Dedifferentiated amniotic fluid mesenchymal stem cell (primary cell): ENCODE measurements around the gene TIMELESS.
"Not testable (repeated sequence)": the region's sequence is repeated elsewhere in the genome, so short reads cannot be mapped to it uniquely, and the experiment has no call there.

Source experiments
- DNase-seq: peaks from one replicate; pipeline ENCODE4 v3.0.0-alpha.2; 2016; ENCODE audit errors: extremely low spot score

The TIMELESS gene

DNA sequence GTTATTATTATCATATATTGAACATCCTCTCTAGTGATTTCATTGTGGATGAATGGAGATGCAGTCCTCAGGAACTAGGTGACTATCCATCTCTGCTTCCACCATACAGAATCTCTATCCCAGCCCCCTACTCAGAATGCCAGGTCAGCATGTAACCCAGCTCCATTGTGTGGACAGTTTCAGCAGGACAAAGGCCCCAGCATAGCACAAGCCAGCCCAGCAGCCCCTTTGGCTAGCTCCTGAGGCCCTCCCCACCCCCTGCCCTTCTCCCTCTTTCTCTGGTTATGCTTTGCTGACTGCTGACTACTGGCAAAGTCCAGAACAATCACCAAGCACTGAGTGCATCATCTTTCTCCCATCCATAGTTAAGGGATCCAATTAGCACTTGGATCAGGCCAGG, 13.3 kb upstream of the TIMELESS start:
- DNase-seq = no peak

DNA sequence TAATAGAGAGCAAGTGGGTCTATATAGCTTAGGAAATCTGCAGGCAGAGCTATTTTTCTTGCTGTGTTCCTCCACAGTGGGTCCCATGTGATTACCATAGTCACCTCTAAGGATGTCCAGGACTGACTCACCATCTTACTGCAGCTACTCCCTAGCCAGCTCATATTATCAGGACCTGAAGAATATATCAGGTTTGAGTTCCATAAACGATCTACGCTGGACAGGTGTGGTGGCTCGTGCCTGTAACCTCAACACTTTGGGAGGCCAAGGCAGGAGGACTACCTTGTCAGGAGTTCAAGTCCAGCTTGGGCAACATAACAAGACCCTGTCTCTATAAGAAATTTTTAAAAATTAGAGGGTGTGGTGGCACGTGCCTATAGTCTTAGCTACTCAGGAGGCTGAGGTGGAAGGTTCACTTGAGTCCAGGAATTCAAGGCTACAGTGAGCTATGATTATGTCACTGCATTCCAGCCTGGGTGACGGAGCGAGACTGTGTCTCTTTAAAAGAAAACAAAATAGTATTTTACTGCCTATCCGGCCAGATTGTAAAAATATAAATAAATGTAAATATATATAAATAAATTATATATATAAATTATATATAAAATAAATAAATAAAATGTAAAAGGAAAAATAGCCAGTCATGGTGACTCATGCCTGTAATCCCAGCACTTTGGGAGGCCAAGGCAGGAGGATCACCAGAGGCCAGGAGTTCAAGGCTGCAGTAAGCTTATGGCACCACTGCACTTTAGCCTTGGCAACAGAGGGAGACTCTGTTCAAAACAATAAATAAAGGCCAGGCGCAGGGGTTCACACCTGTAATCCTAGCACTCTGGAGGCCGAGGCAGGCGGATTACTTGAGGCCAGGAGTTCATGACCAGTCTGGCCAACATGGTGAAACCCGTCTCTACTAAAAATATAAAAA, 12.3 kb upstream of the TIMELESS start:
- DNase-seq = no peak

DNA sequence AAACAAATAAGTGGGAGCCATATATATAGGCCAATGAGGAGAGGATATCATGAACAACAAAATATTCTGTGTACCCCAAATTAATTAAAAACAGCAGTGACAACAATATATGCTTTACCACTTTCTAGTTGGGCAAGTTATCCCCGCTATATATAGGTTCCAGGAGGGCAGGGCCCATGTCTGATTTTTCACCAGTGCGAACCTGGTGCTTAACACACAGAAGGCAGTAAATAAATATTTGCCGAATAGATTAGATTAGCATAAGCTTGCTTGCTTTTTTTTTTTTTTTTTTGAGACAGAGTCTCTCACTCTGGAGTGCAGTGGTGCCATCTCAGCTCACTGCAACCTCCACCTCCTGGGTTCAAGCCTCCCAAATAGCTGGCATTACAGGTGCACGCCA, 8.6 kb upstream of the TIMELESS start:
- no peak for DNase-seq

DNA sequence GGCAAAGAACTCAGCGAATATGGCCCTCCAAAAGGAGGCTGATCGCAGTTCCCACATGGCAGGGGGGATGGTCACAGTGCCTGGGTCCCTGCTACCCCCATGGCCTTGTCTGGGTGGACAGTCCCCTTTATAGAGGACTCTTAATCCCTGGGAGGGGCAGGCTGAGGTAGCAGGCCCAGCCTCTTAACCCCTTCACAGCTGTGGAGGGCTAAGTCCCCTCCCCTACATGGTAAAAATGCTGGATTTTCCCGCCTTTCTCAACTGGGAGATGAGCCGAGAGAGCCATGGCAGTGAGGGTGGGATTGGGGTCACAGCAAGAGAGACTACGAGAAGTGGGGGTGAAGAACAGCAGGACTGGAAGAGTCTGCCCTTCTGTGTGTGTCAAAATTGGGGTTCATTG, 5.3 kb upstream of the TIMELESS start, which contains the start of gene MIP:
Gene MIP, minus strand, starts transcription at position 101 of the 400 bp plus-strand sequence. Its CDS starts 44 bp downstream, at position 57.
- no peak for DNase-seq

DNA sequence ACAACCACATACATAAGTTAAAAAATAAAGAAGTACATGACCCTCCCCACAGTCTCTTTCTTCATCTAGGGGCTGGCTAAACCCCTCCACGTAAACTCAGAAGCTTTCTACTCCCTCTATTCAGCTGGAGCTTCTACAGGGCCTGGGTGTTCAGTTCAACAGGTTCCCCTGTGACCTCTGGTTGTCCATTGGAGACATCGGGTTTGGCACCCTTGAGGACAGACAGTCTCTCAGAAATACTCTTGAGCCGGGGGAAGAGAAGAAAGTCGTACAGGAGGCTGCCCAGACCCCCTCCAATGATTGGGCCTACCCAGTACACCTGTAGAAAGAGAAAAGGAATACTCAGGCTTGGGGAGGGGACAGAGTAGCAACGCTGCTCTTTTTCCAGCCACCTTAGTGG, 1.9 kb upstream of the TIMELESS start:
- DNase-seq = no peak

DNA sequence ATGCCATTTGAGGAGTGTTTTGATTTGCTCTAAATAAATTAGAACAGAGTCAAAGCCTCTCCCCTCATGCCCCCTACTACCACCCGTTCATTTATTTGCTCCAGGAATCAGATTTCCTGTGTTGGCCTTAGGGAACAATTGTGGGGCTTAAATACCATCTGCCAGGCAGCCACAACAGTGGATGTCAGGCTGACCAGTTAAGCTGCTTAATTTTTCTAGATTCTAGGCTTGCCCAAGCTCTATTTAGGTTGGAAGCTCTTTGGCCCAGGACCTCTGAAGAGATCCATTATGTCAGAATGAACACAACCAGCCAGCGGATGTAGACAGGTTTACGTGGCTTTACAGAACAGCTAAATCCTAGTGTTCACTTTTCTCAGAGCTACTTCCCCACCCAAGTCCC, 1.0 kb upstream of the TIMELESS start:
- DNase-seq = no peak

DNA sequence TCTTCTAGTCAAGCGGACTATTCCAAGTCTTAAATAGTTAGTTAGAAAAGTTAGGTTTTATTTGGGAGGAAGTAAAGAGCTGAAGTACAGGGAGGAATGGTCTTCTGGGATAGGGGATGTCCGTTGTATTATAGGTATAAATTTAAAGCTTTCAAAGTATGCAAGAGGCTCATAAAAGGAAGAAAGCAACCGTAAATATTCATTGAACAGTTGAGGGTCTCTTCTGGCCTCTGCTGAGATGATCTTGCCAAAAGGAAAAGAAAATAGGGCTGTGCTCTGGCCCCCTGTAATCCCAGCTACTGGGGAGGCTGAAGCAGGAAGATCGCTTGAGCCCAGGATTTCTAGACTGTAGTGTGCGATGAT, 377 bp upstream of the TIMELESS start:
- no peak for DNase-seq

DNA sequence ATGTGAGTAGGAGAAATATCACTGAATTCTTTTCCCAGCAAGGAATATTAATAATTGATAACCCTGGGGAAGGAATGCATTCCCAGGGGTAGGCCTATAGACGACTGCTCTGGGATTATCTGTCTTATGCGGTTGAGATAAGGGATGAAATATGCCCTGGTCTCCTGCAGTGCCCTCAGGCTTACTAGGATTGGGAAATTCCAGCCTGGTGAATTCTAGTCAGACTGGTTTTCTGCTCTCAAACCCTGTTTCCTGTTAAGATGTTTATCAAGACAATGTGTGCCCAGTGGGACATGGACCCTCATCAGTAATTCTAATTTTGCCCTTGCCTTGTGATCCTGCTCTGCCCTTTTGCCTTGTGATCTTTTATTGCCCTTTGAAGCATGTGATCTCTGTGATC, 6.0 kb downstream of the TIMELESS start:
- DNase-seq = not testable (repeated sequence)

DNA sequence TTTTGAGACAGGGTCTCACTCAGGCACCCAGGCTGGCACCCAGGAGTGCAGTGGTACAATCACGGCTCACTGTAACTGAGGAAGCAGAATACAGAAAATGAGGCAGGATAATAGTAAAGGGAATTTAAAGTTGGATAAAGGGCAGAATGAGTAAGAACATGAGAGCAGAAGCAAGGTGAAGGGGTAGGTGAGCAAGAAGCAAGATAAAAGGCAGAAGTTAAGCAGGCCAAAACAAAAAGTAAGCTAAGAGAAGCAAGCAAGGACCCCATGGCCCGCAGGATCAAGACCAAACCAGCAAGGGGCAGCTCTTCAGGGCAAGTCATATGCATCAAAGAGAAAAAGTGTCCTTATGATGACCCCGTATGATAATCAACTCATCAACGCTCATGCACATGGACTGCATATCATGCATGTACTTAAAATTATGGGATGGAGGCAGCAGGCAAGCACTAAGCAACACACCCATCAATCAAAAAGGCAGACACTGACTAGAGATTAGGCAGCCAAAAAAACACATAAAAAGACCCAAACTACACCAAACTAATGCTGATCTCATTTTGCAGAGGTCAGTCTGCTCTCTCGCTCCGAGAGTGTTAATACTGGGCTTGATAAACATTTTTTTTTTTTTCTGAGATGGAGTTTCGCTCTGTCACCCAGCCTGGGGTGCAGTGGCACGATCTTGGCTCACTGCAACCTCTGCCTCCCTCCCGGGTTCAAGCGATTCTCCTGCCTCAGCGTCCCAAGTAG, 11.6 kb downstream of the TIMELESS start:
- DNase-seq = no peak

DNA sequence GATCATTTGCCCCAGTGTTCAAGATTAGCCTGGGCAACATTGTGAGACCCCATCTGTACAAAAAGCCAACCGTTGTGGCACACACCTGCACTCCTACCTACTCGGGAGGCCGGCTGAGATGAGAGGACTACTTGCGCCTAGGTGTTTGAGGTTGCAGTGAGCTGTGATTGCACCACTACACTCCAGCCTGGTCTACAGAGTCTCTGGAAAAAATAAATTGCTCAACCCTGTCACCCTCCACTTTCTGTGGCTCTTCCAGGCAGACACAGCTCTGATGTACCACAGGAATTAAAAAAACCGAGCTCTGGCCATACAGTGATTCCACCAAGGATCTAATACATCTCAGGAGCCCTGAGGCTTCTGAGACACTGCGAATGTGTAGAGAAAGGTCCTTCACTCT, 14.4 kb downstream of the TIMELESS start:
- DNase-seq = no peak

DNA sequence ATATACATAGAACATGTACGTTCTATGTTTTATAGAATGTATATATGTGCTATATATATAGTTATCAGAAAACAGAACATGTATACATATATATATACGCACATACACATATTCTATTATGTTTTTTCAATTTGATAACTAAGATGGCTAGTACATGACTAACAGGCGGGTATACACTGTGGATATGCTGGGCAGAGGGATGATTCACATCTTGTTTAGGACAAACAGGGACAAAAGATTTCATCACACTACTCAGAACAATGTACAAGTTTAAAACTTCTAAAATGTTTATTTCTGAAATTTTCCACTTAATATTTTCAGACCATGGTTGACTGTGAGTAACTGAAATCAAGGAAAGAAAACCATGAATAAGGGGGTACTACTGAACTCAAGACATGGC, 17.4 kb downstream of the TIMELESS start:
- no peak for DNase-seq

DNA sequence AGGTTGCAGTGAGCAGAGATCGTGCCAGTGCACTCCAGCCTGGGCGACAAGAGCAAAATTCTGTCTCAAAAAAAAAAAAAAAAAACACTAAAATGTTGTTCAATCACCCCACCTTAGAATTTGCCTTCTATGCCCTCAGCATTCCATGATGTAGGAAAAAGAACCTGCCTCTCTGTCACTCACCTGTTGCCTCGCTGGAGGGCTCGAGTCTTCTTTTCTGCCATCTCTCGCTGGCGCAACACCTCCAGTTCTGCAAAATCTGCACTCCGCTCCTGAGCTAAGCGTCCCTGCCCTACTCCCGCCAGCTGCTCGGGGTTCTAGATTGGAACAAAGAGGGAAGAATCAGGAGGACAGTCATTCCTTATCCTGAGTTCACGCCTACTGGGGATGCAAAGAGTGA, 17.9 kb downstream of the TIMELESS start:
- no peak for DNase-seq

DNA sequence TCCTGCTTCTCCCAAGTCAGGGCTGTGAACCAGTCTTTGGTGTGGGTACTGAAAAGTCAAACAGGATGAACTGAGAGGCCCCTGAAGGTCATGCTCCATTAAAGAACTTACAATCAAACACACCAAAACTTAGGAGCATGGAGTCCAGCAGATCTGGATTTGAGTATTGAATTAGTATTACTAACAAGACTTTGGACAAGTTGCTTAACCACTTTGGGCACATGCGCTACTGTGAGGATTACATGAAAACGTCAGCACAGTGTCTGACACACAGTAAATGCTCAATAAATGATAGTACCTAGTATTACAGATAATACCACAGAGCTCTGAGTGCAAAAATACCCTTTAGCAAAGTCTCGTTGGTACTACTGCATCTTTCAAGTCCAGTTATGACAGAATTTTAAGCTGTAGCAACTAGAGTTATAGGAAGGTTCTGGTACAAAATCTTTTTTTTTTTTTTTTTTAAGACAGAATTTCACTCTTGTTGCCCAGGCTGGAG, 23.2 kb downstream of the TIMELESS start:
- DNase-seq = no peak

DNA sequence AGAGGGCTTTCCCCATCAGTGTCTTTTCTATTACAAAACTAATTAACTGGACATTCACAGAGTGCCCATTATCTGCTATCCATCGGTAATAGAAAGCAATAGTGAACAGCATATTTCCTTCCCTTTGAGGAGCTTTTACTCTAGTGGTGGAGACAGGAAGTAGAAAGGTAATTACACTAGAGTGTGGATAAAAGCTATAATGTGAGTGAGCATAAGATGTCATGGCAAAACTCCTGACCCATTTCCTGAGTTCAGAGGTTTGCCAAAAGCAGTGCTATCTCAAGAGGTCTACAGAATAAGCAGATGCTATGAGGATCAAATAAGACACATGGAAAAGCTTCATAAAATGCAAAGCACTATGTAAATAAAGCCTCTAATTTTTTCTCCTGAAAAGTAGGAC, 24.0 kb downstream of the TIMELESS start:
- DNase-seq = no peak

DNA sequence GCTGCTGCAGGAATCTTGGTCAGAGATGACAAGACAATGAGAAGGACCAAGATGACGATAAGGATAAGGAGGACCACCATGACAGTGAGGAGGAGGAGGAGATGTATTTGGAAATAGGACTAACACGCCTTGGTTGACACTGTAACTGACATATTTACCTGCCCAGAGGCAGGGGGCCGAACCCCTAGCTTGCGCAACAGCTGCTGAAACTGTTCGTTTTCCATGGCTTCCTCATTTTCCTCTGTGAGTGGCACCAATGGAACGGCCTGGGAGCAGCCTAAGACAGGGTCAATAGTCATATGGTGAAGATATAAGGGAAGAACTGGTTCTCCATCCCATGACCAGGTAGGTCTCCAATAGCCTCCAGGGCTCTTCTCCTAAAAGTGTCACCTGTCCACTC, 28.8 kb downstream of the TIMELESS start:
- DNase-seq = no peak

DNA sequence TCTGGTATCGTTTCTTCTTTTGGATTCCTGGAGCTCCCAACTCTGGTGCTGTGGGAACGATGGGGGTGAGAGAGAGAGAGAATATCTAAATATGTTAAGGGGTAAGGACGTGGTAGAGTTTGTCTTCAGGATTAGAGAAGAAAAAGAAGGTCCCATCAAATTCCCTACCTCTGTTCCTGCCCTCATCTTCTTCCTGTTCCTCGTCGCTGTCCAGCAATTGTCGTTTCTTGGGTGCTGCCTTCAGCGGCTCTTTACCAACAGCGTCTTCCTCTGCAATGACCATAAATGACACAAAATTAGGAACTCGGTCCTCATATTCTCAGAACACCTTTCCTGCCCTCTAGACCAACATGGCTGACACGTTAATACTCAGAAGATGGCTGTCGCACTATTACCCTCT, 31.5 kb downstream of the TIMELESS start:
- no peak for DNase-seq

DNA sequence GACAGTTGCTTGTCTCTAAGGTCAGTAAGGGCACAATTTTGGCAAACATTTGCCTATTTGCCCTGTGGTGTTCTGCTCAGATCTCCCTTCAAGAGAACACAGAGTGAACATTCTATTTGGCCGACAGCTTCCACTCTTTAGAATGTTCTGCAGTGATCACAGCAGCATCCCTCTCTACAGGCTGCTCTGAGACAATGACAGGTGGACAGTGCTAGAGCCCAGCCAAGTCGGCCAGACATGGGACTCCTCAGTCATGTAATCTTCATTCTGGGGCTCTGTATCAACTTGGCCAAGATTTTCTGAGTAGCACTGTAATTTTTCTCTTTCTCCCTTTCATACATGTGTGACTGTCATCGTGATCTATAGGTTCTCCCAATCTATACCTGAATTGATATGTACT, 34.8 kb downstream of the TIMELESS start:
- DNase-seq = no peak

DNA sequence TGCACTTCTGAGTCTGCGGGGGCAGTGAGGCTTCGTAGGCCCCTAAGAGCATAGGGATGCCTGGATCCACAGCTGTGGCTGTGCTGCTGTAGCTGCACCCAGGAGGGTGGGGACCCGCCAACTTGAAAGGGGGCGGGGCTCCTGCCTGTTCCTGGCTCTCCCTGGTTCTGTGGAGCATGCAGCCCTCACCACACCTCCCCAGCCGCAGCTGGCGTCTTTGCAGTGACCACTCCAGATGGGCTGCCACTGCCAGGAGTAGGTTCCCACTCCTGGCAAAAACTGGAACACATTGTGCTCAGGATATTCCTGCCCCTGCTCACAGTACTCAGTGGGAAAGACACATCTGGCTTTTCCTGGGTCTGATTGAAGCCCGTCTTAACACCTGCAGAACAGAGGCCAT, 35.8 kb downstream of the TIMELESS start:
- no peak for DNase-seq

DNA sequence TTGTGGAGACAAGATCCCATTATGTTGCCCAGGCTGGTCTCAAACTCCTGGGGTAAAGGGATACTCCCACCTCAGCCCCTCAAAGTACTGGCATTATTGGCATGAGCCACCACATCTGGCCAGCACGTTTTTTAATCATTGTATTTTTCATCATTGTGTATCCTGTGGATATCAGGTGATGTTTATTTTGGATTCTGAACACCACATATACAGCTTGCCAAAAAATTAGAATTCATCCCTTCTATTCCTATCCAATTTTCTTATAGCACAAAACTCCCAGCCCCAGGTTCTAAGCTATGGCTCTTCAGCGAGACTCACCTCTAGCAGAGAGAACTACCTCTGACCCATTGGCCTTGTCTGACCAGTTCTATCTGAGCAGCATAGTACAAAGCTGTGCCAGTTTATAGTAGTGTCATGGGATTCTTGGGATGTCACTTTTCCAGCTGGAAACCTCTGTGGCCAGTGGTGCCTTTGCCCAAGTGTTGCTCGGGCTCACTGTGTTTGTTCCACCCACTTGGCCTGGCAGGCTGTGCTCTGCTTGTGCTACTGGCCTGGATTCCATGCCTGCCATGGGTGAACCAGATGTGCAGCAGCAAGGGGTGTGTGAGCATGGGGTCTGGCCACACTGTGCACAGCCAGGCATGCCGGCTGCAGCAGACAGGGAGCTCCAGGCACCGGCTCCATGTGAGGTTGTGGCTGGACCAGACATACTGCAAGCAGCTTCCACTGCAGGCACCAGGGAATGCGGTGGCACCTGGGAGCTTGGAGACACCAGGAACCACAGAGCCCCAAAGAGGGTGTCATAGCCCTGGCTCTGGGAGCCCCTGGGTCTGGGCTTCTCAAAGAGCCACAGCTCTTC, 37.2 kb downstream of the TIMELESS start:
- no peak for DNase-seq

DNA sequence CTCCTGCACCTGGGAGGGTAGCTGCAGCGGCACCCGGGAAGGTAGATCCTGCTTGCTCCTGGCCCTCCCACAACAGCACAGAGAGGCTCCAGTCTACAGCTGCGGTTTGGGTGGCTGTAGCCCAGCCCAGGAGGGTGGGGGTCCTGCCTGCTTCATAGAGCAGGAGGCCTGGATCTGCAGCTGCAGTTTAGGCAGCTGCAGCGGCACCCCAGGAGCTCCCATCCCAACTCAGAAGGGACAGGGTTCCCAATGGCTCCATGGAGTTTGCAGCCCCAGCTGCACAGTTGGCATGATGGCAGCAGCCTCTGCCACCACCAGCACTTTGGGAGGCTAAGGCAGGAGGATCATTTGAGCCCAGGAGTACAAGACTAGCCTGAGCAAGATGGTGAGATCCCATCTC, 38.5 kb downstream of the TIMELESS start:
- no peak for DNase-seq

DNA sequence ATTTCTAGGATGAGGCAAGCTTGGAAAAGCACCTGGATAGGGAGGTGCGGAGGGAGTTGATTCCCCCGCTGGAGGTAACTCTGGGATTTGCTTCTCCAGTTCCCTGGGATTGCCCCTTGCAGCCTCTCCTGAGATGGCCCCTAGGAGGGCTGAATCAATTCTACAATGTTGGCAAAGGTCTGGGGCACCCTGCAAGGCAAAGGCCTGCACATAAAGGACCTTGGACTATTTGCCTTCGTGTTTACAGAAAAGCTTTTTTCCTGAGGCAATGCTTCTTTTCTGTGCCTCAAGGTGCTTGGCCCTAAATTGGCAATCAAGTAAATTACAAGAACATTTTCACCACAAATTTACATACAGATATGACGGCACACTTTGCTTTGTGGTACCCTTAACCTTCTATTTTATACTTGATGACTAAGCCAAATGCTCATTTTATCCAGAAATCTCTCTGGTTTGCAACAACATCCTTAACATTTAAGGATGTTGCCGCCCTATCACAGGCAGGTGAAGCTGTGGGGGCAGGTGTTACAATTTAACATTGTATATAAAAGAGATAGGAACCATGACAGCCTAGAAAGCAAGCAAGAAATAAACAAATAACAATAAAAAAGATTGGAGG, 40.3 kb downstream of the TIMELESS start:
- DNase-seq = no peak

DNA sequence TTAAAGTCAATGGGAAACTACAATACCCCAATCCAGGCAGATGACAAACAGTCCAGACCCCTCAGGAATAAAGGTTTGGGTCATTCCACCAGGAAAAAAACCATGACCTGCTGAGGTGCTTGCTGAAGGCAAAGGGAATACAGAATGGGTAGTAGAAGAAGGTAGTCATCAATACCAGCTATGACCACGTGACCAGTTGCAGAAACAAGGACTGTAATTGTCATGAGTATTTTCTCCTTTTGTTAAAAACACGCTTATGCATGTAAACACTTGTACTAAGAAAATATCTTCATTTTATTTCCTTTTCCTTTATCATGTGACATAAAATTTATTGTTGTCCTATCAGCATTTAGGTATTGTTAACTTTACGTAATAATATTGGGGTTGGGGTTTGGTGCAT, 45.0 kb downstream of the TIMELESS start:
- not testable (repeated sequence) for DNase-seq
